Neural progenitor cell (in vitro differentiated cells): ENCODE data around the gene TFDP1. TPM values are rescaled to one million over a fixed set of nuclear protein-coding genes. Genes with fewer than 3 reads are reported as not detected.

Experiments
- DNase-seq: peaks from one replicate; pipeline ENCODE4 v3.0.0-alpha.2; 2016; ENCODE audit warnings: low spot score
- H2AFZ ChIP-seq: fragments of 200-600 bp; sonication (generic); replicated peaks from 2 replicates; pipeline ENCODE4 v1.6.1; 2016; ENCODE audit warnings: antibody characterized with exemption
- H3F3A ChIP-seq: fragments of 200-600 bp; sonication (generic); 2 replicates; pipeline ENCODE4 v1.6.1; 2016; ENCODE audit warnings: antibody characterized with exemption, low read depth
- H3K27ac ChIP-seq: fragments of 200-600 bp; sonication (generic); 2 replicates; pipeline ENCODE4 v1.5.1; 2016; ENCODE audit warnings: mild to moderate bottlenecking
- H3K27me3 ChIP-seq: fragments of 200-600 bp; sonication (generic); 2 replicates; pipeline ENCODE4 v1.6.1; 2016; ENCODE audit warnings: mild to moderate bottlenecking, moderate library complexity
- H3K36me3 ChIP-seq: fragments of 200-600 bp; sonication (generic); 2 replicates; pipeline ENCODE4 v1.5.1; 2016
- H3K4me1 ChIP-seq: fragments of 200-600 bp; sonication (generic); 2 replicates; pipeline ENCODE4 v1.6.1; 2016; ENCODE audit warnings: mixed run types
- H3K4me2 ChIP-seq: fragments of 200-600 bp; sonication (generic); 2 replicates; pipeline ENCODE4 v1.6.1; 2016
- H3K4me3 ChIP-seq: fragments of 200-600 bp; sonication (generic); 2 replicates; pipeline ENCODE4 v1.5.1; 2016
- H3K79me2 ChIP-seq: fragments of 200-600 bp; sonication (generic); 2 replicates; pipeline ENCODE4 v1.6.1; 2016; ENCODE audit warnings: low read depth
- H3K9ac ChIP-seq: fragments of 200-600 bp; sonication (generic); 2 replicates; pipeline ENCODE4 v1.6.1; 2016
- H3K9me3 ChIP-seq: fragments of 200-600 bp; sonication (generic); 2 replicates; pipeline ENCODE4 v1.5.1; 2016; ENCODE audit warnings: low read depth
- H4K20me1 ChIP-seq: fragments of 200-600 bp; sonication (generic); 2 replicates; pipeline ENCODE4 v1.6.1; 2016; ENCODE audit warnings: low read depth
- H3K27ac Mint-ChIP-seq: 3 replicates; pipeline ENCODE4 v1.8.0; 2021; ENCODE audit warnings: mixed read lengths
- H3K27me3 Mint-ChIP-seq: 2 replicates; pipeline ENCODE4 v1.8.0; 2022; ENCODE audit warnings: low read depth, mild to moderate bottlenecking, inconsistent platforms, moderate library complexity, mixed read lengths; ENCODE audit not compliant: insufficient read depth
- H3K36me3 Mint-ChIP-seq: 3 replicates; pipeline ENCODE4 v1.8.0; 2021; ENCODE audit warnings: mixed read lengths
- H3K4me1 Mint-ChIP-seq: 3 replicates; pipeline ENCODE4 v1.8.0; 2021; ENCODE audit warnings: mixed read lengths
- H3K4me3 Mint-ChIP-seq: 3 replicates; pipeline ENCODE4 v1.8.0; 2021; ENCODE audit warnings: mild to moderate bottlenecking, moderate library complexity, mixed read lengths
- H3K9me3 Mint-ChIP-seq: 3 replicates; pipeline ENCODE4 v1.8.0; 2020; ENCODE audit warnings: mixed read lengths
- EZH2 ChIP-seq: fragments of 200-600 bp; sonication (generic); IDR thresholded peaks from 2 replicates; pipeline ENCODE4 v1.6.1; 2017; ENCODE audit warnings: antibody characterized with exemption, mild to moderate bottlenecking, moderate library complexity
- EZH2phosphoT487 ChIP-seq: fragments of 200-600 bp; sonication (generic); IDR thresholded peaks from 2 replicates; pipeline ENCODE4 v1.6.1; 2017; ENCODE audit warnings: antibody characterized with exemption
- total RNA-seq: library from RNA; depleted of rRNA; stranded (reverse); fragments of >200 nt; gene quantifications from 2 replicates; pipeline ENCODE4 v1.2.3, GENCODE V29; 2015; ENCODE audit warnings: low replicate concordance
- TF ChIP-seq, protein P1 (sequence below): fragments of 200-600 bp; sonication (generic); IDR thresholded peaks from 2 replicates; pipeline ENCODE4 v1.5.1; 2017; ENCODE audit warnings: antibody characterized with exemption, mild to moderate bottlenecking

TFDP1 gene
- total RNA-seq, 1 donor from 2014 or later: 88.6 TPM

DNA sequence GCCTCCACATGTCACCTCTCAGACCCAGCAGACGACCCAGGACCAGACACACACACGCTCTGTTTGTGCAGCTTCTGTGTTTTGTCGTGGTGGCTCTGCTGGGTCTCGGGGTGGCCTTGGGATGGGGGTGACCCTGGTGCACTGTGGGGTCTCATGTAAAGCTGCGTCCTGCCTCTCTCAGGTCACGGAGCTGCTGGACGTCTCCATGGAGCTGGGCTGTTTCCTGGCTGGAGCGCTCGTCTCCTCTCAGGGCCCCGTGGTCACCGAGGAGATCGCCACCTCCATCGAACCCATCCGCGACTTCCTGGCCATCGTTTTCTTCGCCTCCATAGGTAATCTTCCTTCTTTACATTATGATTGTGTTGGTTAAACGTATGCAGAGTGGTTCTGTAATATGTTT is 45.4 kb upstream of the TFDP1 start:
- Histone ChIP-seq H3K36me3 (no peaks in the 10 kb centered on the region), H3K79me2 (peaks cover 7% of the 10 kb centered on the region), H2AFZ (no peak overlapping the region), H3K4me1 (peaks cover 5% of the 10 kb centered on the region), H3K9ac (no peak overlapping the region), H3K27me3 (no peaks in the 10 kb centered on the region), H3K4me3 (no peak overlapping the region), H3K4me2 (no peak overlapping the region), H3F3A (no peaks in the 10 kb centered on the region), H4K20me1 (peaks cover 4% of the 10 kb centered on the region), H3K27ac (no peak overlapping the region), H3K9me3 (no peaks in the 10 kb centered on the region)
- H3K4me1 Mint-ChIP-seq: peaks cover 5% of the 10 kb centered on the region
- no peak for DNase-seq
- TF ChIP-seq EZH2 (no peak), EZH2phosphoT487 (no peak)
- TF ChIP-seq, protein P1, sequence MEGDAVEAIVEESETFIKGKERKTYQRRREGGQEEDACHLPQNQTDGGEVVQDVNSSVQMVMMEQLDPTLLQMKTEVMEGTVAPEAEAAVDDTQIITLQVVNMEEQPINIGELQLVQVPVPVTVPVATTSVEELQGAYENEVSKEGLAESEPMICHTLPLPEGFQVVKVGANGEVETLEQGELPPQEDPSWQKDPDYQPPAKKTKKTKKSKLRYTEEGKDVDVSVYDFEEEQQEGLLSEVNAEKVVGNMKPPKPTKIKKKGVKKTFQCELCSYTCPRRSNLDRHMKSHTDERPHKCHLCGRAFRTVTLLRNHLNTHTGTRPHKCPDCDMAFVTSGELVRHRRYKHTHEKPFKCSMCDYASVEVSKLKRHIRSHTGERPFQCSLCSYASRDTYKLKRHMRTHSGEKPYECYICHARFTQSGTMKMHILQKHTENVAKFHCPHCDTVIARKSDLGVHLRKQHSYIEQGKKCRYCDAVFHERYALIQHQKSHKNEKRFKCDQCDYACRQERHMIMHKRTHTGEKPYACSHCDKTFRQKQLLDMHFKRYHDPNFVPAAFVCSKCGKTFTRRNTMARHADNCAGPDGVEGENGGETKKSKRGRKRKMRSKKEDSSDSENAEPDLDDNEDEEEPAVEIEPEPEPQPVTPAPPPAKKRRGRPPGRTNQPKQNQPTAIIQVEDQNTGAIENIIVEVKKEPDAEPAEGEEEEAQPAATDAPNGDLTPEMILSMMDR: no peak
- no peak overlapping the region for H3K27ac Mint-ChIP-seq
- peaks cover 15% of the 10 kb centered on the region for H3K27me3 Mint-ChIP-seq
- peaks cover 37% of the 10 kb centered on the region for H3K36me3 Mint-ChIP-seq
- H3K9me3 Mint-ChIP-seq: peaks cover 16% of the 10 kb centered on the region
- no peak overlapping the region for H3K4me3 Mint-ChIP-seq

DNA sequence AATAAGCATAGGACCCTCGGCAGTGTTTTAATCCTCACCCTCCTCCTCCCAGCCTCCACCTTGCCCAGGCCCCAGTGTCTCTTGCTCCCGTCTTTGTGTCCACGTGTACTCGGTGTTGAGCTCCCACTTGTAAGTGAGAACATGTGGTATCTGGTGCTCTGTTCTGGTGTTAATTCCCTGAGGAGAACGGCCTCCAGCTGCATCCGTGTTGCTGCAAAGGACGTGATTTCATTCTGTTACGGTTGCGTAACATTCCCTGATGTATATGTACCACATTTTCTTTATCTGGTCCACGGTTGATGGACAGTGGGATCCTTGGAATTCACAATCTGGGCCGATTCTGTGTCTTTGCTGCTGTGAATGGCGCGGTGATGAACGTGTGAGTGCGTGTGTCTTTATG is 44.7 kb upstream of the TFDP1 start:
- Histone ChIP-seq H3K36me3 (no peaks in the 10 kb centered on the region), H3K4me1 (peaks cover 5% of the 10 kb centered on the region), H3K9ac (no peak overlapping the region), H3K27me3 (no peaks in the 10 kb centered on the region), H2AFZ (no peak overlapping the region), H3F3A (peaks cover 2% of the 10 kb centered on the region), H4K20me1 (peaks cover 4% of the 10 kb centered on the region), H3K4me2 (no peak overlapping the region), H3K27ac (no peak overlapping the region), H3K9me3 (no peaks in the 10 kb centered on the region), H3K4me3 (no peak overlapping the region), H3K79me2 (peaks cover 8% of the 10 kb centered on the region)
- DNase-seq: no peak
- Mint-ChIP-seq H3K9me3 (peaks cover 16% of the 10 kb centered on the region), H3K27me3 (peaks cover 17% of the 10 kb centered on the region), H3K4me3 (no peak overlapping the region), H3K36me3 (peaks cover 37% of the 10 kb centered on the region), H3K27ac (no peak overlapping the region), H3K4me1 (peaks cover 10% of the 10 kb centered on the region)
- TF ChIP-seq, protein P1: no peak
- TF ChIP-seq EZH2phosphoT487: no peak
- no peak for TF ChIP-seq EZH2

DNA sequence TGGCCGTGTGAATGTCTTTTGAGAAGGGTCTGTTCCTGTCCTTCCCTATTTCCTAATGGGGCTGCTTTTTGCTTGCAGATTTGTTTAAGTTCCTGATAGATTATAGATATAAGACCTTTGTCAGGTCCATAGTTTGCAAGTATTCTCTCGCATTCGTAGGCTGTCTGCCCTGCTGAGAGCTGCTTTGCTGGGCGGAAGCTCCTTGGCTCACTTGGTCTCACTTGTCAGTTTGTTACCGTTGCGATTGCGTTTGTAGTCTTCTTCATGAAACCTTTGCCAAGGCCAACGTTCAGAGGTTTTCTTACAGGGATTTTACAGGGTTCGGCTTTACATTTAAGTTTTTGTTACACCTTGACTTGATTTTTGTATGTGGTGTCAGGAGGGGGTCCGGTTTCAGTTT is 44.0 kb upstream of the TFDP1 start:
- Histone ChIP-seq H2AFZ (no peak overlapping the region), H3K4me1 (peaks cover 5% of the 10 kb centered on the region), H4K20me1 (peaks cover 9% of the 10 kb centered on the region), H3K27ac (no peak overlapping the region), H3K36me3 (no peaks in the 10 kb centered on the region), H3F3A (peaks cover 2% of the 10 kb centered on the region), H3K27me3 (no peaks in the 10 kb centered on the region), H3K9ac (no peak overlapping the region), H3K9me3 (no peaks in the 10 kb centered on the region), H3K4me3 (no peak overlapping the region), H3K4me2 (no peak overlapping the region), H3K79me2 (peaks cover 15% of the 10 kb centered on the region)
- Mint-ChIP-seq H3K36me3 (peaks cover 37% of the 10 kb centered on the region), H3K4me1 (peaks cover 17% of the 10 kb centered on the region), H3K4me3 (no peak overlapping the region), H3K27ac (no peak overlapping the region), H3K9me3 (peaks cover 16% of the 10 kb centered on the region), H3K27me3 (peaks cover 17% of the 10 kb centered on the region)
- DNase-seq: no peak
- TF ChIP-seq, protein P1: no peak
- no peak for TF ChIP-seq EZH2phosphoT487
- TF ChIP-seq EZH2: no peak
